ENCODE results near the gene GALNT9. TPM values are rescaled to one million over a fixed set of nuclear protein-coding genes. Genes with fewer than 3 reads are reported as not detected.
"Not testable (repeated sequence)": the region's sequence is repeated elsewhere in the genome, so short reads cannot be mapped to it uniquely, and the experiment has no call there.

The GALNT9 gene
- total RNA-seq, 4 donors from 2014 or later = 0.17 to 0.58 (median 0.46) TPM

- H3K27ac ChIP-seq (replicated peaks in 1 of 4) = no peak overlapping the region
- peaks cover 0 to 12% (median 0%) of the 10 kb centered on the region in 4 donors for H3K27me3 ChIP-seq
- H3K9me3 ChIP-seq = peaks cover 0 to 14% (median 4%) of the 10 kb centered on the region in 4 donors
- no peak overlapping the region for H3K4me3 ChIP-seq
- intact Hi-C loops (cut with DNase I) = no loop called here
- TF ChIP-seq CTCF (IDR thresholded peaks at IDR 0.05) (no peak), EP300 (IDR thresholded peaks at IDR 0.05) (no peak), POLR2AphosphoS5 (IDR thresholded peaks at IDR 0.05) (no peak), POLR2A (IDR thresholded peaks at IDR 0.05; ENCODE audit: low read depth) (no peak)
- no peaks in the 10 kb centered on the region for H3K36me3 ChIP-seq
- whole genome bisulfite sequencing = 83% methylated on average over 25 of the region's 32 CpGs
- no peak for DNase-seq (ENCODE audit: extremely low spot score)
- H3K4me1 ChIP-seq = peaks cover 0 to under 1% (median under 1%) of the 10 kb centered on the region in 4 donors
Measured at GRCh38 chr12:132196038-132196872, 133.1 kb downstream of the GALNT9 start.

DNA sequence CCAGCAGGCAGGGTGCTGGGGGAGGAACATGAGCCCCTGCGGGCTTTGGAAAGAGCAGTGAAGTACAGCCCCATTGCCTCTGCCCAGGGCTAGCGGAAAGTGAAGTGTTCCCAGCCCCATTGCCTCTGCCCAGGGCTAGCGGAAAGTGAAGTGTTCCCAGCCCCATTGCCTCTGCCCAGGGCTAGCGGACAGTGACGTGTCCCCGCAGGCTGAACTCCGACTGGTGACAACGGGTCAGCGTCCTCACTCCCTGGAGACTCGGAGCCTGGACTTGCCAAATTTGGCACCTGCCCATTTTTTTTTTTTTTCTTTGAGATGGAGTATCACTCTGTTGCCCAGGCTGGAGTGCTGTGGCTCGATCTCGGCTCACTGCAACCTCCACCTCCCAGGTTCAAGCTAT lies 134.1 kb downstream of the GALNT9 start:
- H3K4me3 ChIP-seq; DNase-seq (ENCODE audit: extremely low spot score); H3K36me3 ChIP-seq; intact Hi-C loops (cut with DNase I); H3K27ac ChIP-seq (replicated peaks in 1 of 4); H3K27me3 ChIP-seq: not testable (repeated sequence)
- H3K9me3 ChIP-seq = peaks cover 0 to 14% (median 4%) of the 10 kb centered on the region in 4 donors
- H3K4me1 ChIP-seq = peaks cover 6 to 11% (median 8%) of the 10 kb centered on the region in 4 donors
- 90% methylated on average over 10 of the region's 12 CpGs for WGBS

- H3K4me1 ChIP-seq = peaks cover 9 to 16% (median 14%) of the 10 kb centered on the region in 4 donors
- no peak for TF ChIP-seq POLR2AphosphoS5 (IDR thresholded peaks at IDR 0.05)
- no peak for TF ChIP-seq EP300 (IDR thresholded peaks at IDR 0.05)
- TF ChIP-seq CTCF (IDR thresholded peaks at IDR 0.05) = no peak
- TF ChIP-seq POLR2A (IDR thresholded peaks at IDR 0.05; ENCODE audit: low read depth) = no peak
- no peak overlapping the region for H3K4me3 ChIP-seq
- peaks cover 0 to 14% (median 4%) of the 10 kb centered on the region in 4 donors for H3K9me3 ChIP-seq
- H3K36me3 ChIP-seq = no peaks in the 10 kb centered on the region
- intact Hi-C loops (cut with DNase I) = no loop called here
- WGBS = 70% methylated on average over 2 of the region's 8 CpGs
- no peak for DNase-seq (ENCODE audit: extremely low spot score)
- H3K27ac ChIP-seq (replicated peaks in 1 of 4) = no peak overlapping the region
- peaks cover 0 to 6% (median 0%) of the 10 kb centered on the region in 4 donors for H3K27me3 ChIP-seq
Measured at GRCh38 chr12:132194556-132194955, 134.8 kb downstream of the GALNT9 start.

DNA sequence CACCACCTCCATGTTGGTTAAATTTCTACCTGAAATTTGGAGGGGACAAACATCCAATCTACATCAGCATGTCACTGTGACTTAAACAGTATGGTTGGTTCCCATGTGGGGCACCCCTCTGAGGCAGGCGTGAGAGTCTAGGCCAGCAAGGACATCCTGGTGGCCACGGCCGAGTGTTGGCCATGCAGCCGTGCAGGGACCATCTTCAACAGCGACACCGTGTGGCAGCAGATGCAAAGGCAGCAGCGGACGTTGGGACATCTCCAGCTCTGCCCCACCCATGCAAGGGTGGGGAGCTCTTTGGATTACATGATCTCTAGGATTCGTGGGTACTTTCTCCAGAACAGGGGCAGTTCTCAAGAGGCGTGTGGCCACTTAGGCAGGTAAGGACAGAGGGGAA lies 135.3 kb downstream of the GALNT9 start:
- Histone ChIP-seq H3K4me3 (no peak overlapping the region), H3K27me3 (peaks cover 0 to under 1% (median 0%) of the 10 kb centered on the region in 4 donors), H3K27ac (replicated peaks in 1 of 4) (no peak overlapping the region), H3K36me3 (no peaks in the 10 kb centered on the region), H3K9me3 (peaks cover 0 to 14% (median 4%) of the 10 kb centered on the region in 4 donors), H3K4me1 (peaks cover 9 to 21% (median 17%) of the 10 kb centered on the region in 4 donors)
- DNase-seq (ENCODE audit: extremely low spot score) = no peak
- intact Hi-C loops (cut with DNase I) = no loop called here
- TF ChIP-seq POLR2AphosphoS5 (IDR thresholded peaks at IDR 0.05) = no peak
- TF ChIP-seq POLR2A (IDR thresholded peaks at IDR 0.05; ENCODE audit: low read depth) = no peak
- TF ChIP-seq EP300 (IDR thresholded peaks at IDR 0.05) = no peak
- no peak for TF ChIP-seq CTCF (IDR thresholded peaks at IDR 0.05)
- 66% methylated on average over 4 of the region's 10 CpGs for WGBS

GRCh38 chr12:132191715-132192553 lies 137.5 kb downstream of the GALNT9 start:
- intact Hi-C loops (cut with DNase I) = no loop called here
- H3K36me3 ChIP-seq = no peaks in the 10 kb centered on the region
- H3K4me1 ChIP-seq = peaks cover 9 to 25% (median 22%) of the 10 kb centered on the region in 4 donors
- no peak overlapping the region for H3K27ac ChIP-seq (replicated peaks in 1 of 4)
- 91% methylated on average over 24 of the region's 31 CpGs for WGBS
- DNase-seq (ENCODE audit: extremely low spot score) = no peak
- no peak overlapping the region for H3K4me3 ChIP-seq
- no peak for TF ChIP-seq CTCF (IDR thresholded peaks at IDR 0.05)
- TF ChIP-seq EP300 (IDR thresholded peaks at IDR 0.05) = no peak
- no peak for TF ChIP-seq POLR2AphosphoS5 (IDR thresholded peaks at IDR 0.05)
- TF ChIP-seq POLR2A (IDR thresholded peaks at IDR 0.05; ENCODE audit: low read depth) = no peak
- H3K9me3 ChIP-seq = peaks cover 0 to 24% (median 11%) of the 10 kb centered on the region in 4 donors
- no peaks in the 10 kb centered on the region for H3K27me3 ChIP-seq
